ENCODE measurements around the gene PTPRD. TPM values are rescaled to one million over a fixed set of nuclear protein-coding genes. Genes with fewer than 3 reads are reported as not detected.

The PTPRD gene
- total RNA-seq, 1 experiment from 2014 or later: not detected

DNA sequence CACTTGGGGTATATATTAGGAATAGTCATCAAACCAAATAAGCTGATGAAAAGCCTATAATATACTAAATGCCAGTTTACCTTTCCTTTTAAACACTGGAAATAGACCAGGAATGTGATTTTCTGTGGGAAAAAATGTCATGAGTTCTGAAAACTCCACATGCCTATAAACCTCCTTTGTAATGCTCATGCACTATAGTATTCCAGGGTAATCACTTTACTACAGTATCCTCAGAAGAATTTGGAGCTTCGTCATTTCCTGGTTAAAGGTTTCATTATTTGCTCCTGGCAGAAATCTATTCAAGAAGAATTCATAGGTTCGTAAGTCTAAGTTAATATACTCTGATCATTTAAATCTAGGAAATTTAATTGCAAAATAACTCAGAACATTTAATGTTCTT lies 1736.5 kb downstream of the PTPRD start:
- in situ Hi-C loops (cut with HindIII; ENCODE audit: low pct_unique_long_range_greater_than_20kb, low sequenced_read_pairs): no loop called here
- POLR2A ChIA-PET: no interaction called here

GRCh38 chr9:8874482-8874881 lies 1738.3 kb downstream of the PTPRD start:
- intact Hi-C loops (cut with micrococcal nuclease; ENCODE audit: unreplicated experiment): no loop called here
- ChIA-PET POLR2A (no interaction called here), CTCF (no interaction called here)
- no peak overlapping the region for H3K27ac ChIP-seq (ENCODE audit: low read length)
- BruUV-seq (replicated peaks): no TSS peak
- H3K4me1 ChIP-seq (ENCODE audit: control insufficient read depth, insufficient read depth, low read length): no peaks in the 10 kb centered on the region
- ATAC-seq (no peak), DNase-seq (ENCODE audit: low read depth, low spot score) (no peak)
- in situ Hi-C loops (cut with HindIII; ENCODE audit: low pct_unique_long_range_greater_than_20kb, low sequenced_read_pairs): no loop called here
- H3K27me3 ChIP-seq (ENCODE audit: control insufficient read depth, insufficient read depth, low read length): no peaks in the 10 kb centered on the region
- no peaks in the 10 kb centered on the region for H3K9me3 ChIP-seq (ENCODE audit: control insufficient read depth, insufficient read depth, low read depth, low read length)
- H3K4me3 ChIP-seq (ENCODE audit: low read depth in 2 of 2, low read length in 2 of 2): no peak overlapping the region
- H3K36me3 ChIP-seq (ENCODE audit: control insufficient read depth, insufficient read depth, low read length): no peaks in the 10 kb centered on the region
- TF ChIP-seq TCF7L2 (IDR thresholded peaks at IDR 0.05; ENCODE audit: low read depth, low read length): no peak
- no peak for TF ChIP-seq SIN3A (IDR thresholded peaks at IDR 0.05; ENCODE audit: borderline replicate concordance, insufficient read depth, low read depth, low read length)
- TF ChIP-seq REST (IDR thresholded peaks at IDR 0.05; ENCODE audit: insufficient read depth in 1 of 2, low read depth in 2 of 2, low read length in 1 of 2): no peak
- TF ChIP-seq POLR2AphosphoS5 (IDR thresholded peaks at IDR 0.05; ENCODE audit: low read depth, low read length): no peak
- TF ChIP-seq, protein P1, sequence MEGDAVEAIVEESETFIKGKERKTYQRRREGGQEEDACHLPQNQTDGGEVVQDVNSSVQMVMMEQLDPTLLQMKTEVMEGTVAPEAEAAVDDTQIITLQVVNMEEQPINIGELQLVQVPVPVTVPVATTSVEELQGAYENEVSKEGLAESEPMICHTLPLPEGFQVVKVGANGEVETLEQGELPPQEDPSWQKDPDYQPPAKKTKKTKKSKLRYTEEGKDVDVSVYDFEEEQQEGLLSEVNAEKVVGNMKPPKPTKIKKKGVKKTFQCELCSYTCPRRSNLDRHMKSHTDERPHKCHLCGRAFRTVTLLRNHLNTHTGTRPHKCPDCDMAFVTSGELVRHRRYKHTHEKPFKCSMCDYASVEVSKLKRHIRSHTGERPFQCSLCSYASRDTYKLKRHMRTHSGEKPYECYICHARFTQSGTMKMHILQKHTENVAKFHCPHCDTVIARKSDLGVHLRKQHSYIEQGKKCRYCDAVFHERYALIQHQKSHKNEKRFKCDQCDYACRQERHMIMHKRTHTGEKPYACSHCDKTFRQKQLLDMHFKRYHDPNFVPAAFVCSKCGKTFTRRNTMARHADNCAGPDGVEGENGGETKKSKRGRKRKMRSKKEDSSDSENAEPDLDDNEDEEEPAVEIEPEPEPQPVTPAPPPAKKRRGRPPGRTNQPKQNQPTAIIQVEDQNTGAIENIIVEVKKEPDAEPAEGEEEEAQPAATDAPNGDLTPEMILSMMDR (IDR thresholded peaks at IDR 0.05): no peak

More for the DNA sequence above, 1736.5 kb downstream of the PTPRD start:
- Histone ChIP-seq H3K27me3 (ENCODE audit: control insufficient read depth, insufficient read depth, low read length) (no peaks in the 10 kb centered on the region), H3K9me3 (ENCODE audit: control insufficient read depth, insufficient read depth, low read depth, low read length) (no peaks in the 10 kb centered on the region), H3K4me3 (ENCODE audit: low read depth in 2 of 2, low read length in 2 of 2) (no peak overlapping the region), H3K36me3 (ENCODE audit: control insufficient read depth, insufficient read depth, low read length) (no peaks in the 10 kb centered on the region), H3K4me1 (ENCODE audit: control insufficient read depth, insufficient read depth, low read length) (no peaks in the 10 kb centered on the region), H3K27ac (ENCODE audit: low read length) (no peak overlapping the region)
- CTCF ChIA-PET: no interaction called here
- TF ChIP-seq SIN3A (IDR thresholded peaks at IDR 0.05; ENCODE audit: borderline replicate concordance, insufficient read depth, low read depth, low read length): no peak
- TF ChIP-seq REST (IDR thresholded peaks at IDR 0.05; ENCODE audit: insufficient read depth in 1 of 2, low read depth in 2 of 2, low read length in 1 of 2): no peak
- ATAC-seq (no peak), DNase-seq (ENCODE audit: low read depth, low spot score) (no peak)
- intact Hi-C loops (cut with micrococcal nuclease; ENCODE audit: unreplicated experiment): no loop called here
- BruUV-seq (replicated peaks): no TSS peak
